HG03521 (cell line): ENCODE measurements around the gene OR10G2.

ENCODE experiments used
- ATAC-seq: cut with Tn5 transposase; IDR thresholded peaks from one replicate; pipeline ENCODE4 v1.9.1; 2021; ENCODE audit warnings: mild to moderate bottlenecking, moderate library complexity; ENCODE audit not compliant: unreplicated experiment

The OR10G2 gene

GRCh38 chr14:21589317-21589716 lies 45.4 kb downstream of the OR10G2 start:
- ATAC-seq = no peak
